ENCODE measurements around the gene NDUFS1.
"Not testable (repeated sequence)": the region's sequence is repeated elsewhere in the genome, so short reads cannot be mapped to it uniquely, and the experiment has no call there.

NDUFS1 gene

DNA sequence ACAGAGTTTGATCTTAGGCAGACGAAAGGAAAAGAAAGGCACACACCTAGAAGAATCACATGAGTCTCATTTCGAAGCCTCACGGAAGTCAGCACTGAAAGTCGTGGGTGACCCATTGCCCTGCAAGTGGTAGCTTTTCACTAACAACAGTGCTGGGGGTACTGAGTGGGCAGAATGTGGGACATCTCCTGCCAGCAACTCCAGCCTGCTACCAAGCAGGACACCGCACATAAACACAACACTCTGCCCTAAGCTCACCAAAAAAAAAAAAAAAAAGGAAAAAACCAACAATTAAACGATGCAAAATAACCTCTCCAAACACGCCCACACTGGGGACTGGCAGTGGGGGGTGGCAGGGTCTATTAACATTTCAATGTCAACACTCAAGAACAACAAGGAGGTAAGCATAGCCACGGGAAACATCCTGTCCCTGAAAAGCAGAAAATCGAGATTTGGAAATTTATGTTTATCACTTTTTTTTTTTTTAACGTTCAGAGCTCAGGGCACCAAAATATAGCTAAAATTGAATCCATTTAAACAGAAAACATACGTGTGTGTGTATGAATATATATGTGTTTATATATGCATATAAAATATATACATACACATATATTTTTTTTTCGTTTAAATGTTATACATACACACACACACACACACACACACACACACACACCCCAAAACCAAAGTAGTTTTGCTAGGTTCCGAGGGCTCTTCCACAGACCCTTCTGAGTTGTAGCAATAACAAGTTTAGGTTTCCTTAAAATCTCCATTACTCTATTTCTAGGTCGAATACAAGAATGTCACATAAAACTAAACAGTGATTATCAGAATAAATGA, 75.4 kb downstream of the NDUFS1 start:
- H3K27ac ChIP-seq (ENCODE audit: low read length) = peak overlapping the region; percentile 93
- no peaks in the 10 kb centered on the region for H3K27me3 ChIP-seq (ENCODE audit: control insufficient read depth in 1 of 2, insufficient read depth in 2 of 2, low read length in 2 of 2)
- H3K36me3 ChIP-seq (ENCODE audit: control insufficient read depth in 2 of 2, insufficient read depth in 2 of 2, low read length in 2 of 2) = no peaks in the 10 kb centered on the region
- peaks cover 17% of the 10 kb centered on the region for H3K4me1 ChIP-seq (ENCODE audit: control insufficient read depth, insufficient read depth, low read length)
- H3K4me3 ChIP-seq (ENCODE audit: low read length in 2 of 2) = peak overlapping the region; percentile 89 to 98
- H3K9me3 ChIP-seq (ENCODE audit: control insufficient read depth in 2 of 2, low read length in 2 of 2) = no peaks in the 10 kb centered on the region
- H3K9ac ChIP-seq (ENCODE audit: low read length in 2 of 2) = peak overlapping the region; percentile 98 to 100

DNA sequence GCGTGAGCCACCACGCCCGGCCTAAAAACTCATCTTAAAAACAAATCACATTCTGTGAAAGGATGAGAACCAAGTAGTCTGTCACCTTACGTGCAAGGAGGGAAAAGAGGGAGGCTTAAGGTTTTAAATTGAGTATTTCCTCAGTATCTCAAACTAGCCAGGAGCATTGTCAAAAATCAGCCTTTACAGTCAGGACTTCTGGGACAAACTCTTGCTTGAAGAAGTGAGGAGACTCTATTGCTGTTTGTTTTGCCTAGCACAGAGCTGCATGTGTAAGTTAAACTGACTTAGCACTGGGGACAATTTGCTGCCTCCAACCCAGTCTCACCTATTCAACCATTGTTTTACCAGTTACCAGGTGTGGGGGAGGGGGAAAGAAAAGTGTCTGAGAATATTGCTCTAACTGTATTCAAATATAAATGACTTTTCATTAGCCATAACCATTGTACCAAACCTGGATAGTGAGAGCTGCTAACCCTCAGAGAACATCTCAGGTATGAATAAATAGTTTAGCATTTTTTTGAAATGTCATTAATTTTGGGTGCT, 76.9 kb downstream of the NDUFS1 start:
- Histone ChIP-seq H3K27me3 (ENCODE audit: control insufficient read depth in 1 of 2, insufficient read depth in 2 of 2, low read length in 2 of 2) (no peaks in the 10 kb centered on the region), H3K4me3 (ENCODE audit: low read length in 2 of 2) (no peak overlapping the region), H3K9me3 (ENCODE audit: control insufficient read depth in 2 of 2, low read length in 2 of 2) (no peaks in the 10 kb centered on the region), H3K36me3 (ENCODE audit: control insufficient read depth in 2 of 2, insufficient read depth in 2 of 2, low read length in 2 of 2) (no peaks in the 10 kb centered on the region), H3K4me1 (ENCODE audit: control insufficient read depth, insufficient read depth, low read length) (peaks cover 10% of the 10 kb centered on the region), H3K27ac (ENCODE audit: low read length) (no peak overlapping the region), H3K9ac (ENCODE audit: low read length in 2 of 2) (no peak overlapping the region)

DNA sequence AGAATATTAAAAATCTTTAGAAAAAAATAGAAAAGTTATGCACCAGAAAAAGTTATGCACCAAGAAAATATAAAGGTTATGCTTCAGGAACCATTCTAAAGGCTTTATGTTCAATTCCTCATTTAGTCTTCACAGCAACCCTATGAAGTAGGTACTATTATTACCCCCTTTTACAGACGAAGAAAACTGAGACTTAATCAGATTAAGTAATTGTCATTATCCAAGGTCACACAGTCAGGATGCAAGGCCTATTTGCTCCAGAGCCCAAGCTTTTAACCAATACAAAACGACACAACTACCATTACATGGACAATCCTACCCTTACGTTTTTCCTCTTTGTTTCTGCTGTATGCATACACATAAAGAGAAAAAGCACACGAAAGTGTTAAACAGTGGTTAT, 78.3 kb downstream of the NDUFS1 start:
- no peaks in the 10 kb centered on the region for H3K9me3 ChIP-seq (ENCODE audit: control insufficient read depth in 2 of 2, low read length in 2 of 2)
- no peak overlapping the region for H3K27ac ChIP-seq (ENCODE audit: low read length)
- no peak overlapping the region for H3K4me3 ChIP-seq (ENCODE audit: low read length in 2 of 2)
- H3K27me3 ChIP-seq (ENCODE audit: control insufficient read depth in 1 of 2, insufficient read depth in 2 of 2, low read length in 2 of 2) = no peaks in the 10 kb centered on the region
- no peaks in the 10 kb centered on the region for H3K36me3 ChIP-seq (ENCODE audit: control insufficient read depth in 2 of 2, insufficient read depth in 2 of 2, low read length in 2 of 2)
- H3K9ac ChIP-seq (ENCODE audit: low read length in 2 of 2) = no peak overlapping the region
- H3K4me1 ChIP-seq (ENCODE audit: control insufficient read depth, insufficient read depth, low read length) = peaks cover 5% of the 10 kb centered on the region

DNA sequence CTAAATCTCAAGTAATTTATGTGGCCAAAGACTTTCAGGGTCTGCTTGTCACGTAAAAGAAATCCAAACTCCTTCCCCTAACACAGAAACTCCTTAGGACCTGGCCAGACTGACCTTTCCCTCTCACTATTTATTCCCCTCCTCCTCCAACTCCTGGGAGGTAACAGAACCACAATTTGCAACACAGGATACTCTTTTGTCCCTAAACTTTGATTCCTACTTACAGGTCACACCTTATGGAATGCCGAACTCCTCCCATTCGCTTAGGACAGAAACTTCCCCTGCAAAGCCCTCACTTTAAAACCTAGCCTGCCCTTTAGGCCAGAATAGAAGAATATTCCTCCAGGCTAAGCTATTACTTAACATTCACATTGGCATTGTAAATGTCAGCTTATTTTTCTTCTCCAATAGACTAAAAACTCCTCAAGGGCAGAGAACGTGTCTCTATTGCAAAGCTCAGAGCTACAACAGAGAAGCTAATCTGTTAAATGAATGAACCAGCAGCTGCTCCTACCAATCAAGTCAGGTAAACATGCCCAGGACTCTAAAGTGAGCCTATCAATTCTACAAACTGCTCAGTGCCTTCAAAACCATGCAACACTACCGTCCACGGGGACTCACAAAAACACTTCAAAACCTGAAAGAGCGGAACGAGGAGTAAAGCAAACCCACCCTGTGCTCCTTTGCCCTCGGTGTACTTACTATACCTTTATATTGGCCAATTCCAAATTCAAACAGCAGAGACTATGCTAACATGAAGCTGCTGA, 79.4 kb downstream of the NDUFS1 start:
- peaks cover 5% of the 10 kb centered on the region for H3K4me1 ChIP-seq (ENCODE audit: control insufficient read depth, insufficient read depth, low read length)
- H3K27ac ChIP-seq (ENCODE audit: low read length) = no peak overlapping the region
- H3K9ac ChIP-seq (ENCODE audit: low read length in 2 of 2) = no peak overlapping the region
- H3K9me3 ChIP-seq (ENCODE audit: control insufficient read depth in 2 of 2, low read length in 2 of 2) = no peaks in the 10 kb centered on the region
- no peaks in the 10 kb centered on the region for H3K36me3 ChIP-seq (ENCODE audit: control insufficient read depth in 2 of 2, insufficient read depth in 2 of 2, low read length in 2 of 2)
- no peak overlapping the region for H3K4me3 ChIP-seq (ENCODE audit: low read length in 2 of 2)
- H3K27me3 ChIP-seq (ENCODE audit: control insufficient read depth in 1 of 2, insufficient read depth in 2 of 2, low read length in 2 of 2) = no peaks in the 10 kb centered on the region

DNA sequence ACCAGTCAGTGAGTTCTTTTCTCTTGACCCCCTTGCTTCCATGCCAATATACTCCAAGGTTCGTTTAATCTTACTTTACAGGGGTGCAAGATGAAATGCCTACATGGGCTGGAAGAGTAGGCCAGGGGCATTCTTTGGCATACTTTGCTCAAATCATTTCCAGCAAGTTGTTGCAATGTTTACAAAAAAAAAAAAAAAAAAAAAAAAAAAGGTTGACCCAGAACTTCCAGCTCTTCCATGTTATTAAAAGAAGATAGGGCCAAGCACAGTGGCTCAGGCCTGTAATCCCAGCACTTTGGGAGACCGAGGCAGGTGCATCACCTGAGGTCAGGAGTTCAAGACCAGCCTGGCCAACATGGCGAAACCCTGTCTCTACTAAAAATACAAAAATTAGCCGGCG, 81.4 kb downstream of the NDUFS1 start:
- not testable (repeated sequence) for H3K9ac ChIP-seq (ENCODE audit: low read length in 2 of 2); H3K9me3 ChIP-seq (ENCODE audit: control insufficient read depth in 2 of 2, low read length in 2 of 2); H3K4me3 ChIP-seq (ENCODE audit: low read length in 2 of 2); H3K36me3 ChIP-seq (ENCODE audit: control insufficient read depth in 2 of 2, insufficient read depth in 2 of 2, low read length in 2 of 2); H3K27ac ChIP-seq (ENCODE audit: low read length); H3K4me1 ChIP-seq (ENCODE audit: control insufficient read depth, insufficient read depth, low read length); H3K27me3 ChIP-seq (ENCODE audit: control insufficient read depth in 1 of 2, insufficient read depth in 2 of 2, low read length in 2 of 2)

DNA sequence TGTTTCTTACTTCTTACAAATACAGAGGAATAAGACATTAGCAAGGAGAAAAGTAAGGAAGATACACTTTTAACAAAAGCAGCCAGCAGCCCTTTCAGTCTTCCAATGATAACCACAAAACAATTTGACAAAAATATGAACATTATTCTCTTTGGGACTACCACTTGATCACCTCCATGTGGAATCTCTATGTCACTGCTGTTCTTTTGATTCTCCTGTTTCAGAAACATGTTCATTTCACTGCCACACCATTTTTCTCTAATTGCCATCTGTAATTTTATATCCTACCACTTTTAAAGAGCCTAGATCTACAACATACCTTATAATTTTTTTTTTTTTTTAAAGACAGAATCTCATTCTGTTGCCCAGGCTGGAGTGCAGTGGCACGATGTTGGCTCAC, 84.1 kb downstream of the NDUFS1 start:
- Histone ChIP-seq H3K4me1 (ENCODE audit: control insufficient read depth, insufficient read depth, low read length) (no peaks in the 10 kb centered on the region), H3K27me3 (ENCODE audit: control insufficient read depth in 1 of 2, insufficient read depth in 2 of 2, low read length in 2 of 2) (no peaks in the 10 kb centered on the region), H3K9ac (ENCODE audit: low read length in 2 of 2) (no peak overlapping the region), H3K4me3 (ENCODE audit: low read length in 2 of 2) (no peak overlapping the region), H3K36me3 (ENCODE audit: control insufficient read depth in 2 of 2, insufficient read depth in 2 of 2, low read length in 2 of 2) (no peaks in the 10 kb centered on the region), H3K27ac (ENCODE audit: low read length) (no peak overlapping the region), H3K9me3 (ENCODE audit: control insufficient read depth in 2 of 2, low read length in 2 of 2) (no peaks in the 10 kb centered on the region)

DNA sequence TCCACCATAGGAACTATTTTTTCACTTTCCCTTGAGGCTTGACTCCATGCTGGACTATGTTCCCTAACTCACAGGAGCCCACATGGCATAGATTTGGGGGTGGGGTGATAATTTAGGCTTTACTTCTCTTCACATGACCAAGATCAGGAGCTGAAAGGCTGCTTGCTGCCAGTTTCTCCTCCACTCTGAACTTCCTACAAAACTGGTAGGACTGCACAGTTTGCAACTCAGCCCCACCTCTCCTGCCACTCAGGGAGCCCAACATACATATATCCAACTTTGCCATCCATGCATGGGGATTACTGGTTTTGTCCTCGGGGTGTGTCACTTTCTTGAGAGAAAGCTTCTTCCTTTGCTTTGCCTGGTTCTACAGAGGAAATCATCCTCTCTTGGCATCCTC, 87.4 kb downstream of the NDUFS1 start:
- no peaks in the 10 kb centered on the region for H3K9me3 ChIP-seq (ENCODE audit: control insufficient read depth in 2 of 2, low read length in 2 of 2)
- H3K9ac ChIP-seq (ENCODE audit: low read length in 2 of 2) = no peak overlapping the region
- H3K27ac ChIP-seq (ENCODE audit: low read length) = no peak overlapping the region

DNA sequence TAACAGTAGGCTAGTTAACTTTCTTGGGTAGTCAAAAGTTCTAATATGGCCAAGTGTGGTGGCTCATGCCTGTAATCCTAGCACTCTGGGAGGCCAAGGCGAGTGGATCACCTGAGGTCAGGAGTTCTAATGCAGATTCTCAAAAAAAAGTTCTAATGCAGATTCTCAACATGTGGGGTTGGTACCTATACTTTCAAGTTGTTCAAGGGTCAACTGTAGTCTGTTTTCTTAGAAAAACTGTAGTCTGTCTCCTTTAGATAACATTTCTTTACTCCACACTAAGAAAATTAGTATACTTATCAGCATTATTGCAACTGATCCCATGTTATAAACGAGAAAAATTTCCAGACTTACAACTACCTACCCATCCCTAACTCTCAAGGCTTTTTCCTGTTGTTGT, 89.8 kb downstream of the NDUFS1 start:
- Histone ChIP-seq H3K4me1 (ENCODE audit: control insufficient read depth, insufficient read depth, low read length) (no peaks in the 10 kb centered on the region), H3K9ac (ENCODE audit: low read length in 2 of 2) (no peak overlapping the region), H3K4me3 (ENCODE audit: low read length in 2 of 2) (no peak overlapping the region), H3K9me3 (ENCODE audit: control insufficient read depth in 2 of 2, low read length in 2 of 2) (no peaks in the 10 kb centered on the region), H3K27me3 (ENCODE audit: control insufficient read depth in 1 of 2, insufficient read depth in 2 of 2, low read length in 2 of 2) (no peaks in the 10 kb centered on the region), H3K36me3 (ENCODE audit: control insufficient read depth in 2 of 2, insufficient read depth in 2 of 2, low read length in 2 of 2) (no peaks in the 10 kb centered on the region), H3K27ac (ENCODE audit: low read length) (no peak overlapping the region)

More for the DNA sequence above, 87.4 kb downstream of the NDUFS1 start:
- Histone ChIP-seq H3K27me3 (ENCODE audit: control insufficient read depth in 1 of 2, insufficient read depth in 2 of 2, low read length in 2 of 2) (no peaks in the 10 kb centered on the region), H3K4me1 (ENCODE audit: control insufficient read depth, insufficient read depth, low read length) (no peaks in the 10 kb centered on the region), H3K36me3 (ENCODE audit: control insufficient read depth in 2 of 2, insufficient read depth in 2 of 2, low read length in 2 of 2) (no peaks in the 10 kb centered on the region), H3K4me3 (ENCODE audit: low read length in 2 of 2) (no peak overlapping the region)

DNA sequence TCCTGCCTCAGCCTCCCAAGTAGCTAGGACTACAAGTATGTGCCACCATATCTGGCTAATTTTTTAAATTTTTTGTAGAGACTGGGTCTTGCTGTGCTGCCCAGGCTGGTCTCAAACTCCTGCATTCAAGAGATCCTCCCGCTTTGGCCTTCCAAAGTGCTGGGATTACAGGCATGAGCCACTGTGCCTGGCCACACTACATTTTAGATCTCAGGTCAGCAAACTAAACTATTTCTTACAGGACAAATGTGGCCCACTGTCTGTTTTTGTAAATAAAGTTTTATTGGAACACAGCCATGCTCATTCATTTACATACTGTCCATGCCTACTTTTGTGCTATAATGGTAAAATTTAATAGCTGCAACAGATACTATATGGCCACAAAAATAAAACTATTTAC, 91.0 kb downstream of the NDUFS1 start:
- Histone ChIP-seq H3K4me3 (ENCODE audit: low read length in 2 of 2) (no peak overlapping the region), H3K27ac (ENCODE audit: low read length) (no peak overlapping the region)

More for the DNA sequence above, 91.0 kb downstream of the NDUFS1 start:
- H3K9me3 ChIP-seq (ENCODE audit: control insufficient read depth in 2 of 2, low read length in 2 of 2) = no peaks in the 10 kb centered on the region
- H3K36me3 ChIP-seq (ENCODE audit: control insufficient read depth in 2 of 2, insufficient read depth in 2 of 2, low read length in 2 of 2) = no peaks in the 10 kb centered on the region
- no peaks in the 10 kb centered on the region for H3K27me3 ChIP-seq (ENCODE audit: control insufficient read depth in 1 of 2, insufficient read depth in 2 of 2, low read length in 2 of 2)
- no peaks in the 10 kb centered on the region for H3K4me1 ChIP-seq (ENCODE audit: control insufficient read depth, insufficient read depth, low read length)
- no peak overlapping the region for H3K9ac ChIP-seq (ENCODE audit: low read length in 2 of 2)

Measured in stomach smooth muscle (tissue), 2 donors.